ENCODE measurements around the gene HOXB5.

Gene HOXB5

DNA sequence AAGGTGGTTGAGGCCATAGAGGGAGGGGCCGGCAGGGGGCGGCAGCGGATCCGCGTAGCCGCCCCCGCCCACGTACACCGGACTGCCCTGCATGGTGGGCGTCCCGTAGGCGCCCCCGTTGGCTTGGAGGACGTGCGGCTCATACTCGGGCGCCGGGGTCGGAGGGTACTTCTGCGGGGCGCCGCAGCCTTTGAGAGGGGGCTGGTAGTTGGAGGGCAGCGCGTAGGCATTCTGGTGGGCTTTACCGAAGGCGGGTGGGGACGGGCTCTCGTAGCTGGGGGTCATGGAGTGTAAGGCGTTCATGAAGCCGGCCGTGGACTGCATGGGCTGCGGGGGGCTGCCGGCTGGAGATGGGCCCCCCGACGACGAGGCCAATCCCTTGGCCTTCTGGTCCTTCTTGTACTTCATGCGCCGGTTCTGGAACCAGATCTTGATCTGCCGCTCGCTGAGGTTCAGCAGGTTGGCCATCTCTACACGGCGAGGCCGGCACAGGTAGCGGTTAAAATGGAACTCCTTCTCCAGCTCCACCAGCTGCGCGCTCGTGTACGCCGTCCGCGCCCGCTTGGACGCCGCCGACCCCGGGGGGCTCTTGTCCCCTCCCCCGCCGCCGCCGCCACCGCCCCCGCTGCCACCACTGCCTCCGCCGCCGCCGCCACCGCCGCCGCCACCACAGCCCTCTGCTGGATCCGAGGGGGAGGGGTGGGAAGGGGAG is 42.9 kb downstream of the HOXB5 start:
- H2BK15ac ChIP-seq (ENCODE audit: low read length): no peak overlapping the region
- no CpG with 5 or more reads among the region's 70 CpGs for WGBS, 2 donors (ENCODE audit: extremely low coverage in 2 of 2, insufficient read length in 2 of 2, insufficient replicate concordance in 1 of 2)
- H3K23ac ChIP-seq (ENCODE audit: low read depth, low read length, poor library complexity): peak overlapping the region; percentile 28
- H3K4me1 ChIP-seq (ENCODE audit: control insufficient read depth in 2 of 2, insufficient read depth in 1 of 2, low read depth in 1 of 2, low read length in 2 of 2): no peaks in the 10 kb centered on the region
- DNase-seq (ENCODE audit: low spot score): no peak
- H4K91ac ChIP-seq (ENCODE audit: low read depth, low read length, poor library complexity): no peak overlapping the region
- H3K9me3 ChIP-seq (replicated peaks in 1 of 2; ENCODE audit: control insufficient read depth in 2 of 2, insufficient read depth in 1 of 2, low read depth in 1 of 2, low read length in 2 of 2): peaks cover 0 to 6% of the 10 kb centered on the region in 2 donors
- no peak overlapping the region for H3K18ac ChIP-seq (ENCODE audit: low read length)
- no peak overlapping the region for H2AK5ac ChIP-seq (ENCODE audit: low read depth, low read length)
- no peak overlapping the region for H3K4ac ChIP-seq (ENCODE audit: low read length)
- no peak overlapping the region for H2BK120ac ChIP-seq (ENCODE audit: low read depth, low read length)
- peaks cover 53 to 95% (median 87%) of the 10 kb centered on the region in 3 experiments for H3K27me3 ChIP-seq (ENCODE audit: control insufficient read depth in 3 of 3, insufficient read depth in 3 of 3, low read depth in 1 of 3, low read length in 3 of 3)
- H2AFZ ChIP-seq (ENCODE audit: low read length): no peak overlapping the region
- no peak overlapping the region for H3K9ac ChIP-seq (ENCODE audit: low read depth, low read length, poor library complexity)
- no peaks in the 10 kb centered on the region for H3K36me3 ChIP-seq (replicated peaks in 1 of 2; ENCODE audit: control insufficient read depth in 2 of 2, insufficient read depth in 2 of 2, low read length in 2 of 2)
- no peak overlapping the region for H3K4me3 ChIP-seq (ENCODE audit: low read length in 2 of 2)
- no peak overlapping the region for H3K4me2 ChIP-seq (ENCODE audit: insufficient read depth, low read length, poor library complexity, severe bottlenecking)
- no peak overlapping the region for H4K8ac ChIP-seq (ENCODE audit: low read depth, low read length)
- peaks cover 2% of the 10 kb centered on the region for H3K79me1 ChIP-seq (ENCODE audit: low read depth, low read length)
- no peak overlapping the region for H2BK12ac ChIP-seq (ENCODE audit: low read length)
- H3K14ac ChIP-seq (ENCODE audit: low read length): no peak overlapping the region
- no peak overlapping the region for H2BK5ac ChIP-seq (ENCODE audit: low read length)
- no peak overlapping the region for H3K27ac ChIP-seq (replicated peaks; ENCODE audit: low read length)

DNA sequence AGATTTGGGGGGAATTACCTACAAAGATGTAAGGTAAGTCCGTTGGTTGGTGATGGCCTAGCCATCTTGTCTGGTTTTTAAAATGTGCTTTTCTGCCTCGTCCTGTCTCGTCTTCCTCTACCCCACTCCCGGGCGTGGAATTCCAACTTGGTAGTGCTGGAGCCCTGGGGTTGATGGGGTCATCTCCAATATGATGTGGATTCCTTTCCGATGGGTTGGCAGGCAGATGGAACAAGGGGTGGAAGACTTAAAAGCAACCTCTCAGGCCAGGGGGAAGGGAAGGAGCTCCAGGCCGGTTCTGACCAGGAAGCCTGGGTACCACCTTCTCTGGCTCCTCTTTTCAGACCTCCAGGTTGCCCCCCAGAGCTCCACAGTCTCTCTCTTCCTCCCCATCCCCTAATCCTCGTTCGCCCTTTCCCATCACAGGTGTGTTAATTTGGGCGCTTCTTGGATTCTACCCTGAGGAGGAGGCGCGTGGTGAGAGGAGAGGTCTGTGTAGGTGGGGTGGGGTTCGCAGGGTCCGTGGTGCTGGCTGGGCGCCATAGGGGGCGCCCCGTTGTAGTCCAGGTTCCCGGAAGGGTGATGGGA is 43.6 kb downstream of the HOXB5 start:
- no peak overlapping the region for H2BK120ac ChIP-seq (ENCODE audit: low read depth, low read length)
- peaks cover 0 to 6% of the 10 kb centered on the region in 2 donors for H3K9me3 ChIP-seq (replicated peaks in 1 of 2; ENCODE audit: control insufficient read depth in 2 of 2, insufficient read depth in 1 of 2, low read depth in 1 of 2, low read length in 2 of 2)
- no peak overlapping the region for H4K91ac ChIP-seq (ENCODE audit: low read depth, low read length, poor library complexity)
- peak overlapping the region in 1 of 2 donors; percentile 30 for H3K4me3 ChIP-seq (ENCODE audit: low read length in 2 of 2)
- no peaks in the 10 kb centered on the region for H3K4me1 ChIP-seq (ENCODE audit: control insufficient read depth in 2 of 2, insufficient read depth in 1 of 2, low read depth in 1 of 2, low read length in 2 of 2)
- H3K18ac ChIP-seq (ENCODE audit: low read length): no peak overlapping the region
- no peak overlapping the region for H2AFZ ChIP-seq (ENCODE audit: low read length)
- no peak overlapping the region for H4K8ac ChIP-seq (ENCODE audit: low read depth, low read length)
- no peak overlapping the region for H3K4ac ChIP-seq (ENCODE audit: low read length)
- no peak overlapping the region for H2BK12ac ChIP-seq (ENCODE audit: low read length)
- no peak overlapping the region for H2AK5ac ChIP-seq (ENCODE audit: low read depth, low read length)
- no peak overlapping the region for H3K9ac ChIP-seq (ENCODE audit: low read depth, low read length, poor library complexity)
- H3K36me3 ChIP-seq (replicated peaks in 1 of 2; ENCODE audit: control insufficient read depth in 2 of 2, insufficient read depth in 2 of 2, low read length in 2 of 2): no peaks in the 10 kb centered on the region
- H2BK15ac ChIP-seq (ENCODE audit: low read length): no peak overlapping the region
- H3K14ac ChIP-seq (ENCODE audit: low read length): no peak overlapping the region
- WGBS, 2 donors (ENCODE audit: extremely low coverage in 2 of 2, insufficient read length in 2 of 2, insufficient replicate concordance in 1 of 2): no CpG with 5 or more reads among the region's 18 CpGs
- H2BK5ac ChIP-seq (ENCODE audit: low read length): no peak overlapping the region
- H3K4me2 ChIP-seq (ENCODE audit: insufficient read depth, low read length, poor library complexity, severe bottlenecking): no peak overlapping the region
- H3K27me3 ChIP-seq (ENCODE audit: control insufficient read depth in 3 of 3, insufficient read depth in 3 of 3, low read depth in 1 of 3, low read length in 3 of 3): peaks cover 59 to 95% (median 88%) of the 10 kb centered on the region in 3 experiments
- H3K79me1 ChIP-seq (ENCODE audit: low read depth, low read length): peaks cover 2% of the 10 kb centered on the region
- no peak overlapping the region for H3K27ac ChIP-seq (replicated peaks; ENCODE audit: low read length)
- DNase-seq (ENCODE audit: low spot score): no peak
- peak overlapping the region; percentile 28 for H3K23ac ChIP-seq (ENCODE audit: low read depth, low read length, poor library complexity)

DNA sequence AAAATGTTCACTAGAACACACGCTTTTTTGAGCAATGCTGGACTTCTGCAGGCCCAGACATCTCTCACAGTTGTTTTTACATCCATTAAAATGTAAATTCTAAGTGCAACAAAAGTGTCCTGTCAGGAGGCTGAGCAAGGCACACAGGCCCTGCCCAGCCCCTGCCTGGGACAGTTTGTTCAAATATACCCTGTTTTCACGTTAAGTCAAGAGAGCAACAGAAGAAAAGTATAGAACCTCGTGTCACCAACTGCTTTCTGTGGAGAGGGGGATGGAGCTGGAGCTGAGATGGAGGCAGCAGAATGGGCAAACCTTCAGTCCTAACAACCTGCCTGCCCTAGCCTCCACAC is 44.3 kb downstream of the HOXB5 start:
- no peak overlapping the region for H4K8ac ChIP-seq (ENCODE audit: low read depth, low read length)
- H3K14ac ChIP-seq (ENCODE audit: low read length): no peak overlapping the region
- WGBS, 2 donors (ENCODE audit: extremely low coverage in 2 of 2, insufficient read length in 2 of 2, insufficient replicate concordance in 1 of 2): no CpG with 5 or more reads among the region's 3 CpGs
- no peak overlapping the region for H2AK5ac ChIP-seq (ENCODE audit: low read depth, low read length)
- no peak for DNase-seq (ENCODE audit: low spot score)
- H3K79me1 ChIP-seq (ENCODE audit: low read depth, low read length): no peaks in the 10 kb centered on the region
- no peak overlapping the region for H3K4me2 ChIP-seq (ENCODE audit: insufficient read depth, low read length, poor library complexity, severe bottlenecking)
- peaks cover 0 to 6% of the 10 kb centered on the region in 2 donors for H3K9me3 ChIP-seq (replicated peaks in 1 of 2; ENCODE audit: control insufficient read depth in 2 of 2, insufficient read depth in 1 of 2, low read depth in 1 of 2, low read length in 2 of 2)
- no peak overlapping the region for H2AFZ ChIP-seq (ENCODE audit: low read length)
- no peak overlapping the region for H3K18ac ChIP-seq (ENCODE audit: low read length)
- H3K9ac ChIP-seq (ENCODE audit: low read depth, low read length, poor library complexity): no peak overlapping the region
- H2BK12ac ChIP-seq (ENCODE audit: low read length): no peak overlapping the region
- peaks cover 54 to 94% (median 88%) of the 10 kb centered on the region in 3 experiments for H3K27me3 ChIP-seq (ENCODE audit: control insufficient read depth in 3 of 3, insufficient read depth in 3 of 3, low read depth in 1 of 3, low read length in 3 of 3)
- H3K23ac ChIP-seq (ENCODE audit: low read depth, low read length, poor library complexity): no peak overlapping the region
- no peak overlapping the region for H2BK120ac ChIP-seq (ENCODE audit: low read depth, low read length)
- no peak overlapping the region for H3K4ac ChIP-seq (ENCODE audit: low read length)
- H2BK15ac ChIP-seq (ENCODE audit: low read length): no peak overlapping the region
- H2BK5ac ChIP-seq (ENCODE audit: low read length): no peak overlapping the region
- no peak overlapping the region for H4K91ac ChIP-seq (ENCODE audit: low read depth, low read length, poor library complexity)
- H3K27ac ChIP-seq (replicated peaks; ENCODE audit: low read length): no peak overlapping the region
- H3K36me3 ChIP-seq (replicated peaks in 1 of 2; ENCODE audit: control insufficient read depth in 2 of 2, insufficient read depth in 2 of 2, low read length in 2 of 2): no peaks in the 10 kb centered on the region
- no peaks in the 10 kb centered on the region for H3K4me1 ChIP-seq (ENCODE audit: control insufficient read depth in 2 of 2, insufficient read depth in 1 of 2, low read depth in 1 of 2, low read length in 2 of 2)
- H3K4me3 ChIP-seq (ENCODE audit: low read length in 2 of 2): no peak overlapping the region

GRCh38 chr17:48548523-48549280 is 44.9 kb downstream of the HOXB5 start:
- no peak overlapping the region for H2BK12ac ChIP-seq (ENCODE audit: low read length)
- no peak overlapping the region for H3K18ac ChIP-seq (ENCODE audit: low read length)
- no peak overlapping the region for H2BK5ac ChIP-seq (ENCODE audit: low read length)
- no peak overlapping the region for H3K4me3 ChIP-seq (ENCODE audit: low read length in 2 of 2)
- no peak overlapping the region for H4K91ac ChIP-seq (ENCODE audit: low read depth, low read length, poor library complexity)
- no peak overlapping the region for H3K27ac ChIP-seq (replicated peaks; ENCODE audit: low read length)
- H2BK120ac ChIP-seq (ENCODE audit: low read depth, low read length): no peak overlapping the region
- no peak overlapping the region for H3K23ac ChIP-seq (ENCODE audit: low read depth, low read length, poor library complexity)
- no peaks in the 10 kb centered on the region for H3K36me3 ChIP-seq (replicated peaks in 1 of 2; ENCODE audit: control insufficient read depth in 2 of 2, insufficient read depth in 2 of 2, low read length in 2 of 2)
- no peak overlapping the region for H3K4me2 ChIP-seq (ENCODE audit: insufficient read depth, low read length, poor library complexity, severe bottlenecking)
- H3K27me3 ChIP-seq (ENCODE audit: control insufficient read depth in 3 of 3, insufficient read depth in 3 of 3, low read depth in 1 of 3, low read length in 3 of 3): peaks cover 53 to 94% (median 88%) of the 10 kb centered on the region in 3 experiments
- no peak overlapping the region for H4K8ac ChIP-seq (ENCODE audit: low read depth, low read length)
- no peak overlapping the region for H2AFZ ChIP-seq (ENCODE audit: low read length)
- H3K9me3 ChIP-seq (replicated peaks in 1 of 2; ENCODE audit: control insufficient read depth in 2 of 2, insufficient read depth in 1 of 2, low read depth in 1 of 2, low read length in 2 of 2): peaks cover 0 to 6% of the 10 kb centered on the region in 2 donors
- H3K9ac ChIP-seq (ENCODE audit: low read depth, low read length, poor library complexity): no peak overlapping the region
- WGBS, 2 donors (ENCODE audit: extremely low coverage in 2 of 2, insufficient read length in 2 of 2, insufficient replicate concordance in 1 of 2): no CpG with 5 or more reads among the region's 6 CpGs
- no peak overlapping the region for H3K14ac ChIP-seq (ENCODE audit: low read length)
- H3K4ac ChIP-seq (ENCODE audit: low read length): no peak overlapping the region
- no peak overlapping the region for H2AK5ac ChIP-seq (ENCODE audit: low read depth, low read length)
- H2BK15ac ChIP-seq (ENCODE audit: low read length): no peak overlapping the region
- no peaks in the 10 kb centered on the region for H3K4me1 ChIP-seq (ENCODE audit: control insufficient read depth in 2 of 2, insufficient read depth in 1 of 2, low read depth in 1 of 2, low read length in 2 of 2)
- no peak for DNase-seq (ENCODE audit: low spot score)
- H3K79me1 ChIP-seq (ENCODE audit: low read depth, low read length): no peaks in the 10 kb centered on the region

Data from neuronal stem cell (in vitro differentiated cells).